Activated CD8-positive, alpha-beta memory T cell treated with anti-CD3 and anti-CD28 coated beads, Interleukin-2, amount 50 U/mL, for 4 hours (primary cell): ENCODE results near the gene DIABLO.
"Not testable (repeated sequence)": the region's sequence is repeated elsewhere in the genome, so short reads cannot be mapped to it uniquely, and the experiment has no call there.

ENCODE experiments used
- DNase-seq: peaks from one replicate; pipeline ENCODE4 v3.0.0-alpha.2; 2020

Gene DIABLO

GRCh38 chr12:122187466-122187865 lies 38.4 kb downstream of the DIABLO start:
- no peak for DNase-seq

GRCh38 chr12:122185494-122186082 lies 40.3 kb downstream of the DIABLO start:
- no peak for DNase-seq

- no peak for DNase-seq
These were observed 40.8 kb downstream of the DIABLO start for GRCh38 chr12:122185079-122185478.

GRCh38 chr12:122184517-122184916 lies 41.3 kb downstream of the DIABLO start:
- DNase-seq: no peak

- DNase-seq: no peak
These were observed 42.3 kb downstream of the DIABLO start for GRCh38 chr12:122183588-122183940.

- DNase-seq: peak; percentile 32
These were observed 42.8 kb downstream of the DIABLO start, which contains the start of gene LRRC43 for GRCh38 chr12:122182887-122183587. LRRC43 (plus strand) TSS chr12:122183123; CDS start chr12:122183145, 22 bp downstream.

GRCh38 chr12:122176473-122176872 lies 49.4 kb downstream of the DIABLO start:
- not testable (repeated sequence) for DNase-seq

- DNase-seq: no peak
These were observed 51.6 kb downstream of the DIABLO start, which contains the start of gene IL31 for GRCh38 chr12:122174155-122174845. IL31 (minus strand) TSS chr12:122174221; CDS start chr12:122174172, 49 bp downstream.

- no peak for DNase-seq
These were observed 53.5 kb downstream of the DIABLO start for GRCh38 chr12:122172262-122172939.

GRCh38 chr12:122171399-122171798 lies 54.5 kb downstream of the DIABLO start:
- no peak for DNase-seq

- DNase-seq: no peak
These were observed 57.4 kb downstream of the DIABLO start for GRCh38 chr12:122168492-122168891.

GRCh38 chr12:122167356-122167925 lies 58.4 kb downstream of the DIABLO start:
- no peak for DNase-seq

GRCh38 chr12:122166422-122167349 lies 59.2 kb downstream of the DIABLO start:
- DNase-seq: peak; percentile 30

- DNase-seq: no peak
These were observed 62.9 kb downstream of the DIABLO start for GRCh38 chr12:122162976-122163375.

- DNase-seq: no peak
These were observed 64.2 kb downstream of the DIABLO start for GRCh38 chr12:122161682-122162081.

- no peak for DNase-seq
These were observed 65.1 kb downstream of the DIABLO start for GRCh38 chr12:122160761-122161160.

GRCh38 chr12:122159882-122160281 lies 66.0 kb downstream of the DIABLO start:
- DNase-seq: no peak

- DNase-seq: no peak
These were observed 67.1 kb downstream of the DIABLO start for GRCh38 chr12:122158700-122159285.
